ENCODE results near the gene POFUT1. TPM values are rescaled to one million over a fixed set of nuclear protein-coding genes. Genes with fewer than 3 reads are reported as not detected.
"Not testable (repeated sequence)": the region's sequence is repeated elsewhere in the genome, so short reads cannot be mapped to it uniquely, and the experiment has no call there.

POFUT1 gene
- total and polyA plus RNA-seq, 7 donors, result 7.8 to 22.9 (median 16.3) TPM

DNA sequence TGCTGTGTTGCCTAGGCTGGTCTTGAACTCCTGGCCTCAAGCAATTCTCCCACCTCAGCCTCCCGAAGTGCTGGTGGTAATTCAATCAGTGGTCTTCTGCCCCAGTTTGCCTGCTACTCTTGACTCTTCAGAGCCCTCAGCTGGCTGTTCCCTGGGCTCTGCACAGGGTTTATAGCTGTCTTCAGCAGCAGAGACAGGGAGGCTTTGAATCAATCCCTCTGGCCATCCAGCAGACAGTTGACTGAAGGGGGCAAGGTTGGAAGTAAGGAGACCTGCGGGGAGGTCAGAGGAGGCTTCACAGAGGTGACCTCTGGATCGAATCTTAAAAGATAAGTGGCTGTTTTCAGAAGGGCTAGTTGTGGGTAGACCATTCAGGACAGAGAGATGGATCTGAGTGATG, 43.8 kb downstream of the POFUT1 start:
- Histone ChIP-seq H3K27me3 (ENCODE audit: insufficient read depth in 3 of 3, low read length in 2 of 3) (peaks cover 0 to 4% (median 0%) of the 10 kb centered on the region in 3 donors), H3K9me3 (no peaks in the 10 kb centered on the region), H3K27ac (no peak overlapping the region), H3K4me3 (no peak overlapping the region), H3K36me3 (ENCODE audit: insufficient read depth in 1 of 2, low read depth in 1 of 2) (no peaks in the 10 kb centered on the region), H3K4me1 (no peaks in the 10 kb centered on the region)
- intact Hi-C loops (cut with DNase I), result no loop called here
- ATAC-seq, result no peak
- DNase-seq, result no peak
- TF ChIP-seq, protein P1, sequence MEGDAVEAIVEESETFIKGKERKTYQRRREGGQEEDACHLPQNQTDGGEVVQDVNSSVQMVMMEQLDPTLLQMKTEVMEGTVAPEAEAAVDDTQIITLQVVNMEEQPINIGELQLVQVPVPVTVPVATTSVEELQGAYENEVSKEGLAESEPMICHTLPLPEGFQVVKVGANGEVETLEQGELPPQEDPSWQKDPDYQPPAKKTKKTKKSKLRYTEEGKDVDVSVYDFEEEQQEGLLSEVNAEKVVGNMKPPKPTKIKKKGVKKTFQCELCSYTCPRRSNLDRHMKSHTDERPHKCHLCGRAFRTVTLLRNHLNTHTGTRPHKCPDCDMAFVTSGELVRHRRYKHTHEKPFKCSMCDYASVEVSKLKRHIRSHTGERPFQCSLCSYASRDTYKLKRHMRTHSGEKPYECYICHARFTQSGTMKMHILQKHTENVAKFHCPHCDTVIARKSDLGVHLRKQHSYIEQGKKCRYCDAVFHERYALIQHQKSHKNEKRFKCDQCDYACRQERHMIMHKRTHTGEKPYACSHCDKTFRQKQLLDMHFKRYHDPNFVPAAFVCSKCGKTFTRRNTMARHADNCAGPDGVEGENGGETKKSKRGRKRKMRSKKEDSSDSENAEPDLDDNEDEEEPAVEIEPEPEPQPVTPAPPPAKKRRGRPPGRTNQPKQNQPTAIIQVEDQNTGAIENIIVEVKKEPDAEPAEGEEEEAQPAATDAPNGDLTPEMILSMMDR (IDR thresholded peaks at IDR 0.05), result no peak
- 63 to 80% (median 66%) methylated on average over 3 of the region's 3 CpGs for WGBS, 3 donors

DNA sequence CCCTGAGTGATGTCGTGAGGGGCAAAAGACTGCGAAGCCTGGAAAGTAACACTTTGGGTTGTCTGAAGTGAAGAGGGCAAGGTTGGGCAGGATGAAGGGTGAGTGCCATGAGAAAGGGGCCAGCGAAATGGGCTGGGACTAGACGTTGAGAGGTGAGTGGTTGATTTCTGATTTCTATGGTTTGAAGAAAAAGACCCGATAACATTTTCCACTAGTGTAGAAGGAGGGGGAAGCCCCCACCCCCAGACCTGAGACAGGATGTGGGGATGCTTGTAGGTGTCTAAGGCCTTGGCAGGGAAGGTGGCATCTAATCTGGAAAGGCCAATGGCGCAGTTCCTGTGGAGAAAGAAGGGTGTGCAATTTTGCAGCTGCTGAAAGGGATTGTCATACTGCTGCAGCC, 44.5 kb downstream of the POFUT1 start:
- Histone ChIP-seq H3K27me3 (ENCODE audit: insufficient read depth in 3 of 3, low read length in 2 of 3) (peaks cover 0 to 4% (median 0%) of the 10 kb centered on the region in 3 donors), H3K27ac (no peak overlapping the region), H3K4me3 (no peak overlapping the region), H3K4me1 (no peaks in the 10 kb centered on the region), H3K36me3 (ENCODE audit: insufficient read depth in 1 of 2, low read depth in 1 of 2) (no peaks in the 10 kb centered on the region), H3K9me3 (no peaks in the 10 kb centered on the region)
- no peak for ATAC-seq
- WGBS, 3 donors, result 83 to 92% (median 89%) methylated on average over 6 of the region's 6 CpGs
- intact Hi-C loops (cut with DNase I), result no loop called here
- TF ChIP-seq, protein P1 (IDR thresholded peaks at IDR 0.05), result no peak
- no peak for DNase-seq

DNA sequence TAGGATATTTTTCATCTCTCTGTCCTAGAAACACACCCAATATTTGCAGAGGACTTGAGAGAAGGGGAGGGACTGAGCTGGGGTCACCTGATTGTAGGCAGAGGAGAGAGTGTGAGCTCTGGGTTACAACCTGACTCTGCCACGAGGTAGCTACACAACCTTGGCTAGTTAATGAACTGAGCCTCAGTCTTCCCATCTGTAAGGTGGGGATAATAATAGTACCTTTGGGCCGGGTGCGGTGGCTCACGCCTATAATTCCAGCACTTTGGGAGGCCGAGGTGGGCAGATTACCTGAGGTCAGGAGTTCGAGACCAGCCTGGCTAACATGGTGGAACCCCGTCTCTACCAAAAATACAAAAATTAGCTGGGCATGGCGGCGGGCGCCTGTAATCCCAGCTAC, 53.3 kb downstream of the POFUT1 start:
- H3K36me3 ChIP-seq (ENCODE audit: insufficient read depth in 1 of 2, low read depth in 1 of 2); H3K27ac ChIP-seq; H3K4me3 ChIP-seq; DNase-seq; H3K9me3 ChIP-seq; intact Hi-C loops (cut with DNase I); H3K4me1 ChIP-seq; H3K27me3 ChIP-seq (ENCODE audit: insufficient read depth in 3 of 3, low read length in 2 of 3); ATAC-seq: not testable (repeated sequence)
- WGBS, 3 donors, result 86 to 91% (median 91%) methylated on average over 9 to 10 of the region's 10 CpGs

DNA sequence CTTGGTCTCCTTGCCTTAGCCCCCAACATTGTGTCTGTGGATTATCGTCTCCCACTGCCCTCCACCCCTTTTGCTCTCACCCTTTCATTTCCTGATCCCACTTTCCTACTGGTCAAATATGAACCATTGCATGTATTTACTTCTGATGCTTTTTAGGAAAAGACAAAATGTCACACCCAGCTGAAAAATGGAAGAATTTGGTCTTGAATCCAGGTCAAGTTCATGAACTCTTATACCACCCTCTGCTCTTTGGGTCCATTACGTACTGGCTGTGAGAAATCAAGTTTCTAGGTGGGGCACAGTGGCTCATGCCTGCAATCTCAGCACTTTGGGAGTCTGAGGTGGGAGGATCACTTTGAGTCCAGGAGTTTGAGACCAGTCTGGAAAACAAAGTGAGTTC, 54.0 kb downstream of the POFUT1 start:
- ATAC-seq, result no peak
- no peak for DNase-seq
- TF ChIP-seq, protein P1 (IDR thresholded peaks at IDR 0.05), result no peak
- Histone ChIP-seq H3K27me3 (ENCODE audit: insufficient read depth in 3 of 3, low read length in 2 of 3) (no peaks in the 10 kb centered on the region), H3K4me3 (no peak overlapping the region), H3K27ac (no peak overlapping the region), H3K36me3 (ENCODE audit: insufficient read depth in 1 of 2, low read depth in 1 of 2) (no peaks in the 10 kb centered on the region), H3K9me3 (no peaks in the 10 kb centered on the region), H3K4me1 (no peaks in the 10 kb centered on the region)
- 56 to 77% (median 71%) methylated on average over 2 of the region's 2 CpGs for WGBS, 3 donors
- intact Hi-C loops (cut with DNase I), result no loop called here

DNA sequence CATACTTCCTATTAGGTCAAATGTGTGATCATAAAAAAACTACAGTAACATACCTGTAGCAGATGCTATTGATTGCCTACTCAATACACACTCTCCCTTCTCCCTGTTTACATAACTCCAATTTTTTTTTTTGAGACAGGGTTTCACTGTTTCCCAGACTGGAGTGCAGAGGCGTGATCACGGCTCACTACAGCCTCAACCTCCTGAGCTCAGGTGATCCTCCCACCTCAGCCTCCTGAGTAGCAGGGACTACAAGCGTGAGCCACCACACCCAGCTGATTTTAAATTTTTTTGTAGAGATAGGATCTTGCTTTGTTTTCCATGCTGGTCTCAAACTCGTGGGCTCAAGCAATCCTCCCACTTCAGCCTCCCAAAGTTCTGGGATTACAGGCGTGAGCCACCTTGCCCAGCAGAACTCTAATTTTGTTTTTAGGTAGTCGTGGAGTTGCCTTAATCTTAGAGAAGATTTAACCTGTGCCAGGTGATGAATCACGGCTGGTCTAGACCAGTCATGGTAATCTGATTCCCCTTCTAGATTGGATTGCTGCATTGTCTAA, 55.8 kb downstream of the POFUT1 start:
- Histone ChIP-seq H3K36me3 (ENCODE audit: insufficient read depth in 1 of 2, low read depth in 1 of 2) (no peaks in the 10 kb centered on the region), H3K27ac (no peak overlapping the region), H3K4me3 (no peak overlapping the region), H3K27me3 (ENCODE audit: insufficient read depth in 3 of 3, low read length in 2 of 3) (no peaks in the 10 kb centered on the region), H3K4me1 (no peaks in the 10 kb centered on the region), H3K9me3 (no peaks in the 10 kb centered on the region)
- DNase-seq (no peak), ATAC-seq (no peak)
- TF ChIP-seq, protein P1 (IDR thresholded peaks at IDR 0.05), result no peak
- WGBS, 3 donors, result 65 to 70% (median 67%) methylated on average over 7 of the region's 7 CpGs
- intact Hi-C loops (cut with DNase I), result no loop called here

Data from psoas muscle (tissue), 8 donors.